Lower leg skin (tissue), 4 donors: ENCODE measurements around the gene NFIB. TPM values are rescaled to one million over a fixed set of nuclear protein-coding genes. Genes with fewer than 3 reads are reported as not detected.

Source experiments
- DNase-seq, 2 donors: peaks; one replicate each; pipeline ENCODE4 v3.0.0-alpha.2; 2019; ENCODE audit warnings: low spot score in 2 of 2
- H3K4me3 ChIP-seq: fragments of 200-600 bp; sonication (generic); 2 replicates; pipeline ENCODE4 v1.5.1; 2017; ENCODE audit warnings: mild to moderate bottlenecking, low read depth; ENCODE audit not compliant: poor library complexity, severe bottlenecking
- CTCF ChIP-seq, 3 donors: fragments of 450-650 bp; IDR thresholded peaks; one replicate each; pipeline ENCODE4 v1.5.1; 2016; ENCODE audit warnings: antibody characterized with exemption in 3 of 3, mild to moderate bottlenecking in 3 of 3, moderate library complexity in 2 of 3
- POLR2A ChIP-seq, 2 donors: fragments of 450-650 bp; IDR thresholded peaks; one replicate each; pipeline ENCODE4 v1.6.1; 2016 to 2017; ENCODE audit warnings: antibody characterized with exemption in 2 of 2, mild to moderate bottlenecking in 1 of 2, moderate library complexity in 1 of 2
- WGBS, 2 donors: methylation state at CpG; one replicate each; pipeline ENCODE4 v1.1.5; 2018; 5-methylcytosine and 5-hydroxymethylcytosine counted together
- intact Hi-C: fragments of 100-400 bp; cut with DNase I; formaldehyde crosslinking; loops from one replicate; pipeline ENCODE4 v1.15.0; 2023; ENCODE audit warnings: low total_unique reads
- total RNA-seq, 4 donors: library from RNA; depleted of rRNA; stranded (reverse); fragments of >200 nt; gene quantifications; one replicate each; pipeline ENCODE4 v1.1.0, GENCODE V29; 2016

NFIB gene
- total RNA-seq, 4 donors from 2014 or later = 68.2 to 145 (median 78.6) TPM

DNA sequence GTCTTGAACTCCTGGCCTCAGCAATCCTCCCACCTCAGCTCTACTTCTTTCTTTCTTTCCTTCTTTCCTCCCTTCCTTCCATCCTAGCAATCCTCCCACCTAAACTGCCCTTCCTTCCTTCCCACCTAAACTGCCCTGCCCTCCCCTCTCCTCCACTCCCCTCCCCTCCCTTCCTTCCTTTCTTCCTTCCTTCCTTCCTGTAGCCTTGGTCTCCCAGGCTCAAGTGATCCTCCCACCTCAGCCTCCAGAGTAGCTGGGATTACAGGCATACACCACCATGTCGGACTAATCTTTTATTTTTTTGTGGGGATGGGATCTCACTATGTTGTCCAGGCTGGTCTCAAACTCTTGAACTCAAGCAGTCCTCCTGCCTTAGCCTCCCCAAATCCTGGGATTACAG lies 65.8 kb downstream of the NFIB start:
- intact Hi-C loops = no loop called here
- WGBS, 2 donors = 93 to 95% methylated on average over 1 of the region's 1 CpG
- TF ChIP-seq CTCF (IDR thresholded peaks at IDR 0.05) (no peak), POLR2A (IDR thresholded peaks at IDR 0.05) (no peak)

DNA sequence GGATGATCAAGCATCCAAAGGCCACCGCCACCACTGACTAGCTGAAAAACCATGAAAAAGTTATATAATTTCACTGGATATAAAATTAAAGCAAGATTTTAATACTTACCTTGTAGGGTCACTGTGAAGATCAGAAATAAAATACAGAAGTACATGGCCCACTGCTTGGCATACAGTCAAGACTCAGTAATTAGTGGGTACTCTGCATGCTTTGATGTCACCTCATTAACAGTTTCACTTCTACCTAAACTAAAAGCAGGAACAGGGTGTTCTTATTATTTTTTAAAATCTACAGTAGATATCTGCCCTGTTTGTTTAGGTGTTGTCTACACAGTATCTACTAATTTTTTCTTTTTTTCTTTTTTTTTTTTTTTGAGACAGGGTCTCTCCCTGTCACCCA lies 66.4 kb downstream of the NFIB start:
- no peak overlapping the region for H3K4me3 ChIP-seq
- intact Hi-C loops = no loop called here
- 88 to 100% methylated on average over 1 of the region's 1 CpG for WGBS, 2 donors
- no peak for DNase-seq
- TF ChIP-seq CTCF (IDR thresholded peaks at IDR 0.05) (no peak), POLR2A (IDR thresholded peaks at IDR 0.05) (no peak)

More for the DNA sequence above, 65.8 kb downstream of the NFIB start:
- DNase-seq = no peak
- H3K4me3 ChIP-seq = no peak overlapping the region

DNA sequence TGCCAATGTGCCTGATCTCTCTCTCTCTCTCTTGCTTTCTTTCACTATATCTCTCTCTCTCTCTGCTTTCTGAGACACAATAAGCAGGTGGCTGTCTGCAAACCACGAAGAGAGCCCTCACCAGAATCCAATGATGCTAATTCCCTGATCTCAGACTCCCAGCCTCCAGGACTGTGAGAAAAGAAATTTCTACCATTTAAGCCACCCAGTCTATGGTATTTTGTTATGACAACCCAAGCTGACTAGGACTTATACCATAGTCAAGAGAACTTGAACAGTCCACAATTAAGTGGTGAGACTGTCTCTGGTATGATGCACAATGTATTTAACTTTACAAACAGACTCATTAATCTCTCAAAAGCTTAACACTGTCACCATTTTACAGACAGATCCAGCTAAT lies 67.0 kb downstream of the NFIB start:
- TF ChIP-seq POLR2A (IDR thresholded peaks at IDR 0.05) (no peak), CTCF (IDR thresholded peaks at IDR 0.05) (no peak)
- H3K4me3 ChIP-seq = no peak overlapping the region
- intact Hi-C loops = no loop called here
- no peak for DNase-seq
- WGBS, 2 donors = 47 to 63% methylated on average over 1 of the region's 1 CpG

DNA sequence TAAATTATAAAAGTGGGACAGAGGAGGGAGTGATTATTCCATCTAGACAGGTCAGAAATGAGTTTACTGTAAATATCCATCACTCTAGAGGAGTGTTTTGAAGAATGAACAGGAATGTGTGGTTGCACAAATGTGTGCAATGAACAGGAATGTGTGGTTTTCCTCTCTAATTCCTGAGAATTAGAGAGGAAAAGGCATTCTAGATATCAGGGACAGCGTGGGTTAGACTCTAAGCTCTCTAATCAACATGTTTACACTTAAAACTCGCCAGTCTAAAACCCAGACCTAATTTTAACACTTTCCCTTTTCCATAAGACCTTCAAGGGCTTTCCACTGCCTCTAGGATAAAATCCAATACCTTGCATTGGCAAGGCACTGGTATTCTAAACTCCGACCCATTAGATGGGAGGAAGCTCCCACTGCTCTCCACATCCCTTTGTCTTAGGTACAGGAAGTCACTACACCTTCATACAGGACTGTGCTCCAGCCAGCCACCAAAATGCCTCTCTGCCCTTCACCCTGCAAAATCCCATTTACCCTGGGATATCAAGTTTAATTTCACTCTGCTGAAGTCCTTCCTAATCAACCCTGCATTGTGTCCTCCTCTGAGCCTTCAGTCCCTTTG lies 67.9 kb downstream of the NFIB start:
- intact Hi-C loops = no loop called here
- 78 to 87% methylated on average over 3 of the region's 3 CpGs for WGBS, 2 donors
- no peak overlapping the region for H3K4me3 ChIP-seq
- DNase-seq = no peak
- no peak for TF ChIP-seq CTCF (IDR thresholded peaks at IDR 0.05)
- no peak for TF ChIP-seq POLR2A (IDR thresholded peaks at IDR 0.05)

- 78% methylated on average over 5 of the region's 5 CpGs for WGBS, 2 donors
- TF ChIP-seq CTCF (IDR thresholded peaks at IDR 0.05) (no peak), POLR2A (IDR thresholded peaks at IDR 0.05) (no peak)
- no peak overlapping the region for H3K4me3 ChIP-seq
- intact Hi-C loops = no loop called here
- no peak for DNase-seq
Measured at GRCh38 chr9:14243514-14244042, 70.4 kb downstream of the NFIB start.
